ENCODE results near the gene BLMH. TPM values are rescaled to one million over a fixed set of nuclear protein-coding genes. Genes with fewer than 3 reads are reported as not detected.

The BLMH gene
- total RNA-seq, 4 donors from 2014 or later: 16.6 to 22.4 (median 20.8) TPM

DNA sequence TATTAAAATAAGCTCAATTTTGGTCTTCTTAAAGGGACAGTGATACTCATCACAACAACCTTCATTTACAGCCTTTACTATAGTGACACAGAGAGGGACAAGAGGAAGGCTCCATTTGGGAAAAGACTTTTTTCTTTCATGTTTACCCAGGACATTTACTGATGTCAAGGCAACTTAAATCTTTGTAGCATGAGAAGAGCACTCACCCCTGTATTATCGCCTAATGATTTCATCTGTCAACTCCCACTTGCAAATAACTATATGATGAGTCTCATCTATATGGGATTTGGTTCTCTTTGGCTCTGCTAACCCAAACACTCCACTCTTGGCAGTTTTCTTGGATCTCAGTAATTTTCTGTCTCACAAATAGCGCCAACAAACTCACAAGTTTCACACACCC, 24.1 kb downstream of the BLMH start:
- intact Hi-C loops (cut with DNase I): no loop called here
- TF ChIP-seq POLR2A (IDR thresholded peaks at IDR 0.05; ENCODE audit: low read depth) (no peak), POLR2AphosphoS5 (IDR thresholded peaks at IDR 0.05) (no peak), EP300 (IDR thresholded peaks at IDR 0.05) (no peak), CTCF (IDR thresholded peaks at IDR 0.05) (no peak)
- Histone ChIP-seq H3K9me3 (no peaks in the 10 kb centered on the region), H3K27ac (replicated peaks in 1 of 4) (no peak overlapping the region), H3K4me1 (peaks cover 8 to 25% (median 9%) of the 10 kb centered on the region in 4 donors), H3K4me3 (no peak overlapping the region), H3K36me3 (peaks cover 28 to 89% (median 63%) of the 10 kb centered on the region in 4 donors), H3K27me3 (no peaks in the 10 kb centered on the region)
- WGBS: 93% methylated on average over 2 of the region's 2 CpGs
- DNase-seq (ENCODE audit: extremely low spot score): no peak

DNA sequence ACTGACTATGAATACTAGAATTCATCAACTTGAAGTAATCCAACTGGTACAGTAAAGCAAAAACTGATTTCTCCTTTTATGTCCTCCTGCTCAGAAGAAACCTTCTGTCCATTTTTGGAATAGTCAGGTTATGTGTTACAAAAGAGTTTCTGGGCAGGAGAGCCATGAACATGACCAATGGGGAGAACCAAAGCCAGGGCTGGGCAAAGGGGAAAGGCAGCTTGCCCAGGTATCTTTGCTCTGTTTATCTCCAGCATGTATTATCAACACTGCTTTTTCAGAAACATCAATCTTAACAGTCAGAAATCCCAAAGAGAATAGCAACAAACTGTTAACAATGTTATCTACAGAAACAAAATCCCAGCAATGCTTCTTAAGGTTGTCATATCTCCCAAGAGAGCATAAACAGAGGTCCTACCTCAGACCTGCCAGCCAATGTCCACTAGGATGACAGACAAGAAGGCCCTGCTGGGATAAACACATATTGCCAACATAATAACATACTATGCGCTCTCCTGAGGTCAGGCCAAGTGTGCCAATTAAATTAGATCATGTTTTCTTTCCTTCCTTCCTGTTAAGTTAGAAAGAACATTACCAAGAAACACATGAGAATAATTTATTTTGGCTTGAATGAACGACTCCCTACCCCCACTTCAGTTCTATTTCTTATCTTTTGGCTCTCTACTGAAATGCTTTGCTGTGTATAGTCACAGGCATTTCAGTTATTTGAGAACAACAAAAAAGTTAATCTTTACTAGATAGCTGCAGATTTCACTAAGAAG, 28.0 kb downstream of the BLMH start:
- intact Hi-C loops (cut with DNase I): no loop called here
- Histone ChIP-seq H3K36me3 (peaks cover 34 to 89% (median 55%) of the 10 kb centered on the region in 4 donors), H3K4me3 (no peak overlapping the region), H3K27ac (replicated peaks in 1 of 4) (peak overlapping the region in 1 of 4 donors; percentile 4), H3K9me3 (no peaks in the 10 kb centered on the region), H3K27me3 (no peaks in the 10 kb centered on the region), H3K4me1 (peaks cover 8 to 25% (median 9%) of the 10 kb centered on the region in 4 donors)
- no peak for DNase-seq (ENCODE audit: extremely low spot score)
- 44% methylated on average over 2 of the region's 2 CpGs for WGBS
- TF ChIP-seq CTCF (IDR thresholded peaks at IDR 0.05): no peak
- TF ChIP-seq POLR2A (IDR thresholded peaks at IDR 0.05; ENCODE audit: low read depth): no peak
- no peak for TF ChIP-seq EP300 (IDR thresholded peaks at IDR 0.05)
- TF ChIP-seq POLR2AphosphoS5 (IDR thresholded peaks at IDR 0.05): no peak

GRCh38 chr17:30256756-30257506, 34.8 kb downstream of the BLMH start:
- H3K27me3 ChIP-seq: no peaks in the 10 kb centered on the region
- no peak for DNase-seq (ENCODE audit: extremely low spot score)
- H3K4me3 ChIP-seq: no peak overlapping the region
- H3K4me1 ChIP-seq: no peaks in the 10 kb centered on the region
- TF ChIP-seq EP300 (IDR thresholded peaks at IDR 0.05) (no peak), CTCF (IDR thresholded peaks at IDR 0.05) (no peak)
- H3K27ac ChIP-seq (replicated peaks in 1 of 4): no peak overlapping the region
- WGBS: 80% methylated on average over 5 of the region's 5 CpGs
- peaks cover 12 to 82% (median 44%) of the 10 kb centered on the region in 4 donors for H3K36me3 ChIP-seq
- H3K9me3 ChIP-seq: no peaks in the 10 kb centered on the region
- intact Hi-C loops (cut with DNase I): no loop called here

DNA sequence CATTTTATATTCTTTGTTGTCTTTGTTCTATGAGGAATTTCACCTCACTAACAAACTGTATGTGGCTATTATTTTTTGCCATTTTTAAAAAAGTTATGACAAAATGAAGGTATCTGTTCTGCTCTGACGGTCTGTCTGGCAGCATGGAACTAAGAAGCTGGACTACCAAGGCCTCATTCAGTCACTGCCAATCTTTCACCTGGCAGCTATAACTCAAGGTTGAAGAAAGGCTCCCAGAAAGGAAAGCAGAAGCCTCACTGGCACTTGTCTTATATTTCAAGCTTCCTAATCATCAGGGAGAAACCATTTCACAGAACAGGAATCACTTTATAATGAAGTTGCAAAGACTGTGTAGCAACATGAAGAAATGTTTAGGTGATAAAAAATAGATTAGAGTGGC, 37.6 kb downstream of the BLMH start:
- DNase-seq (ENCODE audit: extremely low spot score): no peak
- 76% methylated on average over 1 of the region's 1 CpG for WGBS
- H3K27me3 ChIP-seq: no peaks in the 10 kb centered on the region
- intact Hi-C loops (cut with DNase I): no loop called here
- H3K4me1 ChIP-seq: no peaks in the 10 kb centered on the region
- no peak overlapping the region for H3K27ac ChIP-seq (replicated peaks in 1 of 4)
- H3K9me3 ChIP-seq: no peaks in the 10 kb centered on the region
- H3K4me3 ChIP-seq: no peak overlapping the region
- H3K36me3 ChIP-seq: peaks cover 12 to 79% (median 35%) of the 10 kb centered on the region in 4 donors
- TF ChIP-seq POLR2AphosphoS5 (IDR thresholded peaks at IDR 0.05): no peak
- TF ChIP-seq EP300 (IDR thresholded peaks at IDR 0.05): no peak
- no peak for TF ChIP-seq POLR2A (IDR thresholded peaks at IDR 0.05; ENCODE audit: low read depth)
- no peak for TF ChIP-seq CTCF (IDR thresholded peaks at IDR 0.05)

All from esophagus muscularis mucosa (tissue), 4 donors.